Sigmoid colon (tissue), 4 donors: Measurements from ENCODE around the gene TRAM2.

Source experiments
- CTCF ChIP-seq, 4 experiments: fragments of 450-650 bp in 3 of 4; fragments of 200-600 bp in 1 of 4; IDR thresholded peaks; one replicate each; pipeline ENCODE4 v1.5.1; 2016 to 2019; ENCODE audit warnings: antibody characterized with exemption in 4 of 4, mild to moderate bottlenecking in 3 of 4, moderate library complexity in 2 of 4
- POLR2AphosphoS5 ChIP-seq, 4 donors: sonication (generic); formaldehyde crosslinking; IDR thresholded peaks; one replicate each; pipeline ENCODE4 v1.6.1; 2017; ENCODE audit warnings: antibody characterized with exemption in 4 of 4

GRCh38 chr6:52612336-52613054, 35.6 kb upstream of the TRAM2 start:
- TF ChIP-seq CTCF (IDR thresholded peaks at IDR 0.05) (no peak), POLR2AphosphoS5 (IDR thresholded peaks at IDR 0.05) (no peak)
